HEK293 (cell line): ENCODE data around the gene ECM2.

Source experiments
- CTCF ChIA-PET: fragments of 350-600 bp; formaldehyde crosslinking; extraction: SDS; loops from one replicate; lab custom pipeline; 2021; ENCODE audit warnings: antibody characterized with exemption; lab: Yijun Ruan, JAX
- POLR2A ChIA-PET: fragments of 300-600 bp; formaldehyde crosslinking; extraction: SDS; loops from one replicate; lab custom pipeline; 2020; ENCODE audit warnings: antibody characterized with exemption, inconsistent platforms; lab: Yijun Ruan, JAX
- H3K27ac ChIP-seq: fragments of 200-500 bp; sonication (Bioruptor generic); 2 replicates; pipeline ENCODE4 v1.5.1; 2014; ENCODE audit warnings: low read depth, low read length, control low read depth, inconsistent platforms; ENCODE audit errors: extremely low read depth
- H3K36me3 ChIP-seq, 2 experiments: fragments of 200-500 bp in 1 of 2; sonication (Bioruptor generic) in 1 of 2; 1 replicate in 1 of 2; 2 replicates in 1 of 2; pipeline ENCODE4 v1.5.1; 2014 to 2017; ENCODE audit warnings: inconsistent platforms in 2 of 2, low read length in 2 of 2; ENCODE audit not compliant: control insufficient read depth in 2 of 2, insufficient read depth in 1 of 2
- H3K4me1 ChIP-seq: fragments of 200-500 bp; sonication (Bioruptor generic); 2 replicates; pipeline ENCODE4 v1.5.1; 2014; ENCODE audit warnings: mild to moderate bottlenecking, low read length, inconsistent platforms; ENCODE audit not compliant: control insufficient read depth, insufficient read depth
- H3K4me3 ChIP-seq: 2 replicates; pipeline ENCODE4 v1.5.1; 2011; ENCODE audit warnings: low read depth, mild to moderate bottlenecking, control low read depth, low read length, moderate library complexity
- H3K9me3 ChIP-seq: fragments of 200-500 bp; sonication (Bioruptor generic); 2 replicates; pipeline ENCODE4 v1.5.1; 2014; ENCODE audit warnings: low read depth, low read length, inconsistent platforms; ENCODE audit not compliant: control insufficient read depth, insufficient read depth
- EGR2 ChIP-seq: fragments of 450-650 bp; formaldehyde crosslinking; IDR thresholded peaks from 2 replicates; pipeline ENCODE4 v1.5.1; 2016; ENCODE audit warnings: low read depth, missing biosample characterization, missing genetic modification characterization
- GLI2 ChIP-seq: fragments of 450-650 bp; formaldehyde crosslinking; IDR thresholded peaks from 2 replicates; pipeline ENCODE4; 2017; ENCODE audit warnings: missing biosample characterization, missing genetic modification characterization, low read depth, borderline replicate concordance
- KLF16 ChIP-seq: fragments of 450-650 bp; formaldehyde crosslinking; IDR thresholded peaks from 2 replicates; pipeline ENCODE4 v1.5.1; 2017; ENCODE audit warnings: missing biosample characterization, missing genetic modification characterization
- REPIN1 ChIP-seq: fragments of 450-650 bp; formaldehyde crosslinking; IDR thresholded peaks from 2 replicates; pipeline ENCODE4 v1.5.1; 2017; ENCODE audit warnings: missing biosample characterization, missing genetic modification characterization, low read depth
- SCRT1 ChIP-seq: fragments of 450-650 bp; formaldehyde crosslinking; IDR thresholded peaks from 2 replicates; pipeline ENCODE4 v1.5.1; 2016; ENCODE audit warnings: missing biosample characterization, missing genetic modification characterization, borderline replicate concordance
- SP3 ChIP-seq: fragments of 450-650 bp; formaldehyde crosslinking; IDR thresholded peaks from 2 replicates; pipeline ENCODE4 v1.5.1; 2016; ENCODE audit warnings: missing biosample characterization, missing genetic modification characterization
- ZNF155 ChIP-seq: fragments of 450-650 bp; formaldehyde crosslinking; IDR thresholded peaks from 2 replicates; pipeline ENCODE4 v1.5.1; 2016; ENCODE audit warnings: missing biosample characterization, missing genetic modification characterization
- ZNF311 ChIP-seq: fragments of 450-650 bp; formaldehyde crosslinking; IDR thresholded peaks from 2 replicates; pipeline ENCODE4 v1.5.1; 2017; ENCODE audit warnings: missing biosample characterization, missing genetic modification characterization, borderline replicate concordance
- ZNF324 ChIP-seq: fragments of 450-650 bp; formaldehyde crosslinking; IDR thresholded peaks from 2 replicates; pipeline ENCODE4 v1.5.1; 2016; ENCODE audit warnings: missing biosample characterization, missing genetic modification characterization
- ZNF341 ChIP-seq: fragments of 450-650 bp; formaldehyde crosslinking; IDR thresholded peaks from 2 replicates; pipeline ENCODE4; 2016; ENCODE audit warnings: low read depth, missing biosample characterization, missing genetic modification characterization
- ZNF48 ChIP-seq: fragments of 450-650 bp; formaldehyde crosslinking; IDR thresholded peaks from 2 replicates; pipeline ENCODE4 v1.5.1; 2016; ENCODE audit warnings: missing biosample characterization, missing genetic modification characterization
- ZNF544 ChIP-seq: fragments of 450-650 bp; formaldehyde crosslinking; IDR thresholded peaks from 2 replicates; pipeline ENCODE4 v1.5.0; 2017; ENCODE audit warnings: missing biosample characterization, missing genetic modification characterization
- ZNF555 ChIP-seq: fragments of 450-650 bp; formaldehyde crosslinking; conservative IDR thresholded peaks from 2 replicates; pipeline ENCODE4 v1.5.1; 2017; ENCODE audit warnings: missing biosample characterization, mild to moderate bottlenecking, missing genetic modification characterization, inconsistent platforms
- ZNF560 ChIP-seq: fragments of 450-650 bp; formaldehyde crosslinking; IDR thresholded peaks from 2 replicates; pipeline ENCODE4 v1.5.1; 2017; ENCODE audit warnings: missing biosample characterization, missing genetic modification characterization, borderline replicate concordance
- ZNF571 ChIP-seq: fragments of 450-650 bp; formaldehyde crosslinking; IDR thresholded peaks from 2 replicates; pipeline ENCODE4 v1.5.0; 2017; ENCODE audit warnings: missing biosample characterization, missing genetic modification characterization
- TF ChIP-seq, protein P1 (sequence below): fragments of 450-650 bp; formaldehyde crosslinking; conservative IDR thresholded peaks from 2 replicates; pipeline ENCODE4 v1.5.1; 2016; ENCODE audit warnings: low read depth, missing biosample characterization, missing genetic modification characterization
- TF ChIP-seq, protein P2 (sequence below): fragments of 450-650 bp; formaldehyde crosslinking; IDR thresholded peaks from 2 replicates; pipeline ENCODE4; 2016; ENCODE audit warnings: missing biosample characterization, missing genetic modification characterization
- TF ChIP-seq, protein P3 (sequence below): fragments of 450-650 bp; formaldehyde crosslinking; IDR thresholded peaks from 2 replicates; pipeline ENCODE4 v1.5.1; 2016; ENCODE audit warnings: missing biosample characterization, missing genetic modification characterization
- TF ChIP-seq, protein P4 (sequence below): fragments of 450-650 bp; formaldehyde crosslinking; IDR thresholded peaks from 2 replicates; pipeline ENCODE4 v1.5.1; 2016; ENCODE audit warnings: missing biosample characterization, missing genetic modification characterization
- TF ChIP-seq, protein P5 (sequence below): fragments of 450-650 bp; formaldehyde crosslinking; IDR thresholded peaks from 2 replicates; pipeline ENCODE4 v1.5.1; 2016; ENCODE audit warnings: missing biosample characterization, missing genetic modification characterization

The ECM2 gene

DNA sequence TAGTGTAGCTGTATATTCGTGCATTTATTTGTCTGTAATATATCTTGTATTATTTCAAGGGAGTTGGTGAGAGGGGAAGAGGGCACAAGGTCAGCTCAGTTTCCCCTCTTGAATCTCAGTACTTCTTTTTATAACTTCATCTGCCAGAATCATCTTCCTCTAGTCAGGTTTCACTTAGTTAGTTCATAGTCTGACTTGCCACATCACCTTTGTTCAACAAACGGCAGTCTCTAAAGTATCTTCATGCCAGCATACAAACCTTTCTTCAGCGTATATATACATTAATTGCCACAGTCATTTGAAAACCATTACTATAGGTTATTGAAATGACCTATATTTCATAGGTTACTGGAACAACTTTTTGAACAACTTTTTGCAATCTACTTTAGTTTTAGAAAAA, 1.6 kb downstream of the ECM2 start (continued):
- TF ChIP-seq, protein P1, sequence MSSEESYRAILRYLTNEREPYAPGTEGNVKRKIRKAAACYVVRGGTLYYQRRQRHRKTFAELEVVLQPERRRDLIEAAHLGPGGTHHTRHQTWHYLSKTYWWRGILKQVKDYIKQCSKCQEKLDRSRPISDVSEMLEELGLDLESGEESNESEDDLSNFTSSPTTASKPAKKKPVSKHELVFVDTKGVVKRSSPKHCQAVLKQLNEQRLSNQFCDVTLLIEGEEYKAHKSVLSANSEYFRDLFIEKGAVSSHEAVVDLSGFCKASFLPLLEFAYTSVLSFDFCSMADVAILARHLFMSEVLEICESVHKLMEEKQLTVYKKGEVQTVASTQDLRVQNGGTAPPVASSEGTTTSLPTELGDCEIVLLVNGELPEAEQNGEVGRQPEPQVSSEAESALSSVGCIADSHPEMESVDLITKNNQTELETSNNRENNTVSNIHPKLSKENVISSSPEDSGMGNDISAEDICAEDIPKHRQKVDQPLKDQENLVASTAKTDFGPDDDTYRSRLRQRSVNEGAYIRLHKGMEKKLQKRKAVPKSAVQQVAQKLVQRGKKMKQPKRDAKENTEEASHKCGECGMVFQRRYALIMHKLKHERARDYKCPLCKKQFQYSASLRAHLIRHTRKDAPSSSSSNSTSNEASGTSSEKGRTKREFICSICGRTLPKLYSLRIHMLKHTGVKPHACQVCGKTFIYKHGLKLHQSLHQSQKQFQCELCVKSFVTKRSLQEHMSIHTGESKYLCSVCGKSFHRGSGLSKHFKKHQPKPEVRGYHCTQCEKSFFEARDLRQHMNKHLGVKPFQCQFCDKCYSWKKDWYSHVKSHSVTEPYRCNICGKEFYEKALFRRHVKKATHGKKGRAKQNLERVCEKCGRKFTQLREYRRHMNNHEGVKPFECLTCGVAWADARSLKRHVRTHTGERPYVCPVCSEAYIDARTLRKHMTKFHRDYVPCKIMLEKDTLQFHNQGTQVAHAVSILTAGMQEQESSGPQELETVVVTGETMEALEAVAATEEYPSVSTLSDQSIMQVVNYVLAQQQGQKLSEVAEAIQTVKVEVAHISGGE (tag by site-specific recombination), result no peak
- TF ChIP-seq EGR2 (tag by site-specific recombination) (no peak), ZNF324 (tag by site-specific recombination) (no peak), SP3 (no peak), ZNF544 (tag by site-specific recombination) (no peak), REPIN1 (tag by site-specific recombination) (no peak)

DNA sequence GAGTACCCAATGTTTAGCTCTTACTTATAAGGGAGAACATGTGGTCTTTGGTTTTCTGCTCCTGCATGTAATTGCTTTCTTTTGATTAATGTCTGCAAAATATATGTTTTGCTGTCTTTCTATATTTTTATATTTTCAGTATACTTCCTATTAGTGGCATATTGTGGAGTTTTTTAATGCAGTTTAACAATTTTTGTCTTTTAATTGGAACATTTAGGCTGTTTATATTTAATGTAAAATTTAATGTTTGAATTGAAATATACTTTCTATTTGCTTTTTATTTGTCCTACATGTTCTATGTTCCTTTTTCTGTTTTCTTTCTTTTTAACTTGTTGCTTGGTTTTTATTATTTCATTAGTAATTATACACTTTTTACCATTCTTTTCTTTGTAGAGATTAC, 4.9 kb downstream of the ECM2 start:
- H3K4me1 ChIP-seq, result no peaks in the 10 kb centered on the region
- H3K36me3 ChIP-seq, result no peaks in the 10 kb centered on the region
- ChIA-PET POLR2A (no interaction called here), CTCF (interaction anchor here (0.7 kb wide), 1 partner anchor 356 kb away, joined by 3 read pairs; no protein-coding TSS in a partner anchor)
- TF ChIP-seq ZNF341 (tag by site-specific recombination) (no peak), ZNF311 (tag by site-specific recombination) (no peak), GLI2 (no peak), ZNF560 (no peak), ZNF544 (tag by site-specific recombination) (no peak), SCRT1 (no peak), ZNF155 (tag by site-specific recombination) (no peak), ZNF48 (tag by site-specific recombination) (no peak), ZNF555 (tag by site-specific recombination) (no peak)
- TF ChIP-seq, protein P2, sequence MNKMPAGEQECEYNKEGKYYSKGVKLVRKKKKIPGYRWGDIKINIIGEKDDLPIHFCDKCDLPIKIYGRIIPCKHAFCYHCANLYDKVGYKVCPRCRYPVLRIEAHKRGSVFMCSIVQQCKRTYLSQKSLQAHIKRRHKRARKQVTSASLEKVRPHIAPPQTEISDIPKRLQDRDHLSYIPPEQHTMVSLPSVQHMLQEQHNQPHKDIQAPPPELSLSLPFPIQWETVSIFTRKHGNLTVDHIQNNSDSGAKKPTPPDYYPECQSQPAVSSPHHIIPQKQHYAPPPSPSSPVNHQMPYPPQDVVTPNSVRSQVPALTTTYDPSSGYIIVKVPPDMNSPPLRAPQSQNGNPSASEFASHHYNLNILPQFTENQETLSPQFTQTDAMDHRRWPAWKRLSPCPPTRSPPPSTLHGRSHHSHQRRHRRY (tag by site-specific recombination), result no peak
- TF ChIP-seq, protein P3, sequence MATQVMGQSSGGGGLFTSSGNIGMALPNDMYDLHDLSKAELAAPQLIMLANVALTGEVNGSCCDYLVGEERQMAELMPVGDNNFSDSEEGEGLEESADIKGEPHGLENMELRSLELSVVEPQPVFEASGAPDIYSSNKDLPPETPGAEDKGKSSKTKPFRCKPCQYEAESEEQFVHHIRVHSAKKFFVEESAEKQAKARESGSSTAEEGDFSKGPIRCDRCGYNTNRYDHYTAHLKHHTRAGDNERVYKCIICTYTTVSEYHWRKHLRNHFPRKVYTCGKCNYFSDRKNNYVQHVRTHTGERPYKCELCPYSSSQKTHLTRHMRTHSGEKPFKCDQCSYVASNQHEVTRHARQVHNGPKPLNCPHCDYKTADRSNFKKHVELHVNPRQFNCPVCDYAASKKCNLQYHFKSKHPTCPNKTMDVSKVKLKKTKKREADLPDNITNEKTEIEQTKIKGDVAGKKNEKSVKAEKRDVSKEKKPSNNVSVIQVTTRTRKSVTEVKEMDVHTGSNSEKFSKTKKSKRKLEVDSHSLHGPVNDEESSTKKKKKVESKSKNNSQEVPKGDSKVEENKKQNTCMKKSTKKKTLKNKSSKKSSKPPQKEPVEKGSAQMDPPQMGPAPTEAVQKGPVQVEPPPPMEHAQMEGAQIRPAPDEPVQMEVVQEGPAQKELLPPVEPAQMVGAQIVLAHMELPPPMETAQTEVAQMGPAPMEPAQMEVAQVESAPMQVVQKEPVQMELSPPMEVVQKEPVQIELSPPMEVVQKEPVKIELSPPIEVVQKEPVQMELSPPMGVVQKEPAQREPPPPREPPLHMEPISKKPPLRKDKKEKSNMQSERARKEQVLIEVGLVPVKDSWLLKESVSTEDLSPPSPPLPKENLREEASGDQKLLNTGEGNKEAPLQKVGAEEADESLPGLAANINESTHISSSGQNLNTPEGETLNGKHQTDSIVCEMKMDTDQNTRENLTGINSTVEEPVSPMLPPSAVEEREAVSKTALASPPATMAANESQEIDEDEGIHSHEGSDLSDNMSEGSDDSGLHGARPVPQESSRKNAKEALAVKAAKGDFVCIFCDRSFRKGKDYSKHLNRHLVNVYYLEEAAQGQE, result no peak
- H3K27ac ChIP-seq, result no peak overlapping the region
- H3K9me3 ChIP-seq, result no peaks in the 10 kb centered on the region
- H3K4me3 ChIP-seq, result no peak overlapping the region

DNA sequence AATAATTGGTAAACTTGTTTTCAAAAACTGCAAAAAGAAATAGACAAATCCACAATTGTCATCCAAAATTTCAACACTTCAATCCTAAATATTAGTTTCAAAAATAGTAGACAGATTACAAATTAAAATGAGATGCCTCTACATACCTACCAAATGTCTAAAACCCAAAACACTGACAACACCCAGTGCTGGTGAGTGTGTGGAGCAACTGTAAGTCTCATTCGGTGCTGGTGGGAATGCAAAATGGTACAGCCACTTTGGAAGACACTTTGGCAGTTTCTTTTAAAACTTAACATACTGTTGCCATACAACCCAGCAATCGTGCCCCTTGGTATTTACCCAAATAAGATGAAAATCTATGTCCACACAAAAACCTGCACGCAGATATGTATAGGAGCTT, 6.7 kb downstream of the ECM2 start:
- Histone ChIP-seq H3K27ac (no peak overlapping the region), H3K36me3 (no peaks in the 10 kb centered on the region), H3K4me1 (no peaks in the 10 kb centered on the region), H3K4me3 (no peak overlapping the region), H3K9me3 (no peaks in the 10 kb centered on the region)
- CTCF ChIA-PET, result no interaction called here
- TF ChIP-seq, protein P4, sequence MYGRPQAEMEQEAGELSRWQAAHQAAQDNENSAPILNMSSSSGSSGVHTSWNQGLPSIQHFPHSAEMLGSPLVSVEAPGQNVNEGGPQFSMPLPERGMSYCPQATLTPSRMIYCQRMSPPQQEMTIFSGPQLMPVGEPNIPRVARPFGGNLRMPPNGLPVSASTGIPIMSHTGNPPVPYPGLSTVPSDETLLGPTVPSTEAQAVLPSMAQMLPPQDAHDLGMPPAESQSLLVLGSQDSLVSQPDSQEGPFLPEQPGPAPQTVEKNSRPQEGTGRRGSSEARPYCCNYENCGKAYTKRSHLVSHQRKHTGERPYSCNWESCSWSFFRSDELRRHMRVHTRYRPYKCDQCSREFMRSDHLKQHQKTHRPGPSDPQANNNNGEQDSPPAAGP, result no peak
- TF ChIP-seq ZNF571 (tag by site-specific recombination), result no peak
- no peak for TF ChIP-seq KLF16
- TF ChIP-seq, protein P5, sequence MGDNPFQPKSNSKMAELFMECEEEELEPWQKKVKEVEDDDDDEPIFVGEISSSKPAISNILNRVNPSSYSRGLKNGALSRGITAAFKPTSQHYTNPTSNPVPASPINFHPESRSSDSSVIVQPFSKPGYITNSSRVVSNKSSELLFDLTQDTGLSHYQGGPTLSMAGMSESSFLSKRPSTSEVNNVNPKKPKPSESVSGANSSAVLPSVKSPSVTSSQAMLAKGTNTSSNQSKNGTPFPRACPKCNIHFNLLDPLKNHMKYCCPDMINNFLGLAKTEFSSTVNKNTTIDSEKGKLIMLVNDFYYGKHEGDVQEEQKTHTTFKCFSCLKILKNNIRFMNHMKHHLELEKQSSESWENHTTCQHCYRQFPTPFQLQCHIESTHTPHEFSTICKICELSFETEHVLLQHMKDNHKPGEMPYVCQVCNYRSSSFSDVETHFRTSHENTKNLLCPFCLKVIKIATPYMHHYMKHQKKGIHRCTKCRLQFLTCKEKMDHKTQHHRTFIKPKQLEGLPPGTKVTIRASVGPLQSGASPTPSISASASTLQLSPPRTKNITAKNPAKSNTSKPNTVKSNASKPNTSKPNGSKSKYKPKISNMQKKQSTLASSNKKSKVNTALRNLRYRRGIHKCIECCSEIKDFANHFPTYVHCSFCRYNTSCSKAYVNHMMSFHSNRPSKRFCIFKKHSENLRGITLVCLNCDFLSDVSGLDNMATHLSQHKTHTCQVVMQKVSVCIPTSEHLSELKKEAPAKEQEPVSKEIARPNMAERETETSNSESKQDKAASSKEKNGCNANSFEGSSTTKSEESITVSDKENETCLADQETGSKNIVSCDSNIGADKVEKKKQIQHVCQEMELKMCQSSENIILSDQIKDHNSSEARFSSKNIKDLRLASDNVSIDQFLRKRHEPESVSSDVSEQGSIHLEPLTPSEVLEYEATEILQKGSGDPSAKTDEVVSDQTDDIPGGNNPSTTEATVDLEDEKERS, result no peak
- POLR2A ChIA-PET, result no interaction called here
